HG02610 (cell line): Measurements from ENCODE around the gene ELFN1.

Source experiments
- ATAC-seq: cut with Tn5 transposase; IDR thresholded peaks from one replicate; pipeline ENCODE4 v1.9.1; 2021; ENCODE audit warnings: mild to moderate bottlenecking, moderate library complexity; ENCODE audit not compliant: unreplicated experiment

Gene ELFN1

DNA sequence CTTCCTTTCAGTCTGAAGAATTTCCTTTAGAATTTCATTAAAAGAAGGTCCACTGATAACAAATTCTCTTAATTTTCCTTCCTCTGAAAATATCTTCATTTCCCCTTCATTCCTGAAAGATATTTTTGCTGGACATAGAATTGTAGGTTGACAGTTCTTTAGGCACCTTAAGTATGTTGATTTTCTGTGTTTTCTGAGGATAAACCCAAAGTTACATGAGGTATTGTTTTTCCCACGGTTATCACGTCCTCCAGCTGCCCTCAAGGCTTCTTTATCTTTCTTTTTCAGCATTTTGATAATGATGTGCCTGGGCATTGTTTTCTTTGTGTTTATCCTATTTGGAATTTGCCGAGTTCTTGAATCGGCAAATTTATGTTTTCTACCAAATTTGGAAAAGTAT, 105.3 kb downstream of the ELFN1 start:
- no peak for ATAC-seq

DNA sequence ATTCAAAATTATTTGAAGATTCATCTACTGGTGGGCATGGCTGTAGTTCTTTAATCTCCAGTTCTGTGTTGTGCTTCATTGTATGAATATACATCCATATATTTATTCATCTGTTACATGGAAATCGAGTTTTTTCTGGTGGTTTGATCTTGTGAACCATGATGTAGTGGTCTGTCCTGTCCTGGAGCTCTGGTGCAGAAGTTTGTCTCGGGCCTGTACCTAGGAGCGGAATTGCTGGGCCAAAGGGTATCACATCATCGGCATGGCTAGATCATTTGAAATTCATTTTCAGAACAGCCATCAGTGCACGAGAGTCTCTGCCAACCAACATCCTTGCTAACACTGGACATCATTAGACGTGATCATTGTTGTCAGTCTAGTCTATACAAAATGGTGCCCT, 107.0 kb downstream of the ELFN1 start:
- no peak for ATAC-seq

DNA sequence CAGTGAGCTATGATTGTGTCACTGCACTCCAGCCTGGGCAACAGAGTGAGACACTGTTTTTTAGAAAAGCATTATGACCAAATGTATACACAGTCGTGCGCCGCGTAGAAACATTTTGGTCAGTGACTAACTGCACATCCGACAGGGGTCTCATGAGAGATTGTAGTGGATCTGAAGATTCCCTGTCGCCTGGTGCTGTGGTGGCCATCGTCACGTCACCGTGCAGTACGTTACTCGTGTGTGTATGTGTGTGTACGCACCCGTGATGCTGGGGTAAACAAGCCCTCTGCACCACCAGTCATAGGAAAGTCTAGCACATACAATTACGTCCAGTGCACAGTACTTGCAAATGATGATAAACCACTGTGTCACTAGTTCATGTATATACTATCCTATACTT, 109.4 kb downstream of the ELFN1 start:
- ATAC-seq, result no peak

DNA sequence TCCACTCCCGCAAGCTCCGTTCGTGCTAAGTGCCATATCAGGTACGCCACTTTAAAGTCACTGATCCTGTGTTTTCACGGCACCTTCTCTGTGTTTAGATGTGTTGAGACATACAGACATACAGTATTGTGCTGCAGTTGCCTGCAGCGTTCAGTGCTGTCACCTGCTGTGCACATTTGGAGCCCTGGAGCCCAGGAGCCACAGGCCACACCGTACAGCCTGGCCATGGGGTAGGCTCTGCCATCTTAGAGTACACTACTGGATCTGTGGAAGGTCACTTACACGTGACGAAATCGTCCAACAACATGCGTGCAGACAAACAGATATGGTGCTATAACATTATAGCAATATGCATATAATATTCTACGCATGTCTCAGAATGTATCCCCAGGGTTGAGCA, 111.3 kb downstream of the ELFN1 start:
- ATAC-seq, result no peak

DNA sequence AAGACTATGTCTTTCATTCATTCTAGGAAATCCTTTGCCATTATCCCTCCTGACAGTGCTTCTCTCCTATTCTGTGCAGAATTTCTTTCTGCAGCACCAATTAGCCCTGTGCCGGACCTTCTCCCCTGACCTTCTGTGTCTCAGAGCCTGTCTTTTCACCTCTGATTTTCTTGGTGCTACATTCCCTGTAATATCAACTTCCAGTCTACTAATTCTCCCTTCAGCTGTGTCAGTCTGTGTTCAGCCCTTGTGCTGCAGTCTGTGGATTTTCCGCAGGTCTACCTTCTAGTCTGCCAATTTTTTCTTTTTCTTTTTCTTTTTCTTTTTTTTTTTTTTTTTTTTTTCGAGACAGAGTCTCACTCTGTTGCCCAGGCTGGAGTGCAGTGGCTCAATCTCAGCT, 115.8 kb downstream of the ELFN1 start:
- no peak for ATAC-seq

DNA sequence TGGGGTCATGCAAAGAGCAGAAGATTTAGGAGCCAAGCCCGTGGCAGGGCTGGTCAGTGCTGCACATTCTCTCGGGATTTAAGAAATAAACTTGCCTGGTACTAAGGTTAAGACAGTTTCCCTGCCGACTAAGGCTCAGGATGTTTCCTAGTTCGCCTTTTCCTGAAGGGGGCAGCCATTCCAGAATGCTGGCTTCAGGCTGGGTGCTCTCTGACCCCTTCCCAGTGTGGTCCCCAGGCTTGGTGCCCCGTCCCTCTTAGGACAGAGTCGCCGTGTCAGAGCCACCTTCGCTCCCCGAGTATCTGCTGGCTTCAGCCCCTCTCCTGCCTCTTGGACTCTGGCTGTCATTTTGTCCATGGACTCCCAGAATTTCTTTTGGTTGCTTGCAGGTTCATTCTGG, 117.2 kb downstream of the ELFN1 start:
- ATAC-seq, result no peak

DNA sequence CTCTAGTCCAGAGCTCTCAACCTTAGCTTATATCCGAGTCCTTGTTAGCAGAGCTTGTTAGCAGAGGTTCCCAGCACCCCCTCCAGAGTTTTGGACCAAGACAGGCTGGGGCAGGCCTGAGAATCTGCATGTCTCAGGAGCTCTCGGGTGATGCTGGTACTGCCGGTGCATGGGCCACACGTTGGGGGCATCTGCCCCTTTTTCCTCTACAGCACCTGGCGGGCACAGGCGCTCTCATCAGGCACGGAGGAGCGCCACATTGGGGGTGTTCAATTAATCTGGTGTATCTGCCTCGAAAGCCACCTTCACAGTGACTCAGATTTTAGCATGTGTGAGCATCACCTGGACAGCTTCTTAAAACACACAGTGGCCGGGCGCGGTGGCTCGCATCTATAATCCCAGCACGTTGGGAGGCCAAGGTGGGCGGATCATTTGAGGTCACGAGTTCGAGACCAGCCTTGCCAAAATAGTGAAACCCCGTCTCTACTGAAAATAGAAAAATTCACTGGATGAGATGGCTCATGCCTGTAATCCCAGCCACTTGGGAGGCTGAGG, 117.7 kb downstream of the ELFN1 start:
- no peak for ATAC-seq

DNA sequence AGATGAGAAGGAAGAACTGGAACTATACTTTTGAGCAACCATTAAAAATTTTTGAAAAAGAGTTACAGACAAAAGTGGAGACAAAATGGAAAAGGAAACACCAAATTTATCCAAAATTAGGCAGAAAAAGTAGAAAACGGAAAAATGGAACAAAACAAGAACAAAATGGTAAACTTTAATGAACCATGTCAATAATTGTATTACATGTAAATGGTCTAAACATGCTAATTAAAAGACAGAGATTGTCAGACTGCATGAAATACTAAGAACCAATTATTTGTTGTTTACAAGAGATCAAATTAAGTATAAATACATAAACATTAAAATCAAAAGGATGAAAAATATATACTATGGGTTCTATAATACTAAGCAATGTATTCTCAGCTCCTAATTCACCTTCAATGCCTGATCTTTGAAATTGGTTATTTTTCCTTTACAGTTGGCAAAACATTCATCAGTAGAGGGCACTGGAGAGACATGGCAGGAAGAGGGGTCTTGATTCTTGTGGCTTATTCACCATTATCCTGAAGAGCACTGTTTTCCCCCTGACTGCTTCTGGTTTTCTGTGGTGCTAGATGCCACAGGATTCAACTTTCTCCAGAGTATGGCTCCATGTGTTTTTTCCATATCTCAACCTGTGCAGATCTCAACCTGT, 124.9 kb downstream of the ELFN1 start:
- no peak for ATAC-seq
